ENCODE measurements around the gene PPIB.

PPIB gene

GRCh38 chr15:64162869-64163658 is at the start of gene PPIB:
TSS of gene PPIB (minus strand) at chr15:64163022. CDS start at chr15:64162986, 36 bp downstream.
- DNase-seq (ENCODE audit: low read depth in 2 of 2) = peak; percentile 95

GRCh38 chr15:64211696-64212095 is 48.9 kb upstream of the PPIB start:
- DNase-seq (ENCODE audit: low read depth in 2 of 2) = no peak

- no peak for DNase-seq (ENCODE audit: low read depth in 2 of 2)
These were observed 47.5 kb upstream of the PPIB start for GRCh38 chr15:64210371-64210770.

- DNase-seq (ENCODE audit: low read depth in 2 of 2) = no peak
These were observed 47.0 kb upstream of the PPIB start for GRCh38 chr15:64209680-64210334.

GRCh38 chr15:64205202-64205601 is 42.4 kb upstream of the PPIB start:
- no peak for DNase-seq (ENCODE audit: low read depth in 2 of 2)

GRCh38 chr15:64197425-64197824 is 34.6 kb upstream of the PPIB start:
- no peak for DNase-seq (ENCODE audit: low read depth in 2 of 2)

GRCh38 chr15:64193971-64194370 is 31.1 kb upstream of the PPIB start:
- no peak for DNase-seq (ENCODE audit: low read depth in 2 of 2)

- no peak for DNase-seq (ENCODE audit: low read depth in 2 of 2)
These were observed 29.4 kb upstream of the PPIB start for GRCh38 chr15:64191971-64192830.

GRCh38 chr15:64187396-64188191 is 24.8 kb upstream of the PPIB start:
- DNase-seq (ENCODE audit: low read depth in 2 of 2) = no peak

GRCh38 chr15:64185146-64185911 is 22.5 kb upstream of the PPIB start:
- DNase-seq (ENCODE audit: low read depth in 2 of 2) = no peak

- no peak for DNase-seq (ENCODE audit: low read depth in 2 of 2)
These were observed 20.1 kb upstream of the PPIB start for GRCh38 chr15:64182859-64183370.

- no peak for DNase-seq (ENCODE audit: low read depth in 2 of 2)
These were observed 17.5 kb upstream of the PPIB start for GRCh38 chr15:64180235-64180824.

- DNase-seq (ENCODE audit: low read depth in 2 of 2) = no peak
These were observed 3.5 kb upstream of the PPIB start for GRCh38 chr15:64166102-64166890.

GRCh38 chr15:64164436-64164835 is 1.6 kb upstream of the PPIB start:
- no peak for DNase-seq (ENCODE audit: low read depth in 2 of 2)

GRCh38 chr15:64163659-64164362 is 989 bp upstream of the PPIB start:
- DNase-seq (ENCODE audit: low read depth in 2 of 2) = no peak

- no peak for DNase-seq (ENCODE audit: low read depth in 2 of 2)
These were observed 349 bp downstream of the PPIB start for GRCh38 chr15:64162478-64162868.

- no peak for DNase-seq (ENCODE audit: low read depth in 2 of 2)
These were observed 939 bp downstream of the PPIB start for GRCh38 chr15:64161688-64162477.
